Breast epithelium (tissue), 4 donors: Measurements from ENCODE around the gene RMND5A. TPM values are rescaled to one million over a fixed set of nuclear protein-coding genes. Genes with fewer than 3 reads are reported as not detected.

ENCODE experiments used
- DNase-seq, 2 donors: peaks; one replicate each; pipeline ENCODE4 v3.0.0-alpha.2; 2019; ENCODE audit warnings: low spot score in 2 of 2
- H3K27ac ChIP-seq, 2 donors: fragments of 200-600 bp; sonication (generic) in 1 of 2; one replicate each; pipeline ENCODE4 v1.5.1; 2016 to 2019; ENCODE audit warnings: mild to moderate bottlenecking in 1 of 2
- H3K27me3 ChIP-seq, 2 donors: fragments of 200-600 bp; sonication (generic) in 1 of 2; one replicate each; pipeline versions ENCODE4 v1.5.1 to v1.6.0; 2017 to 2019; ENCODE audit warnings: control low read depth in 1 of 2, mild to moderate bottlenecking in 1 of 2
- H3K36me3 ChIP-seq: fragments of 200-600 bp; one replicate; pipeline ENCODE4 v1.5.1; 2019
- H3K4me1 ChIP-seq, 2 donors: fragments of 200-600 bp; sonication (generic); one replicate each; pipeline ENCODE4 v1.5.1; 2016 to 2019; ENCODE audit warnings: control low read depth in 1 of 2
- H3K4me3 ChIP-seq, 3 donors: fragments of 200-600 bp; sonication (generic); 1 replicate in 2 of 3; 2 replicates in 1 of 3; pipeline ENCODE4 v1.5.1; 2016 to 2019; ENCODE audit warnings: mild to moderate bottlenecking in 3 of 3, moderate library complexity in 2 of 3
- H3K9me3 ChIP-seq, 2 donors: fragments of 200-600 bp; sonication (generic) in 1 of 2; one replicate each; pipeline ENCODE4 v1.5.1; 2016 to 2019; ENCODE audit warnings: control low read depth in 1 of 2
- POLR2A ChIP-seq: fragments of 450-650 bp; IDR thresholded peaks from one replicate; pipeline ENCODE4 v1.6.1; 2016; ENCODE audit warnings: antibody characterized with exemption, mild to moderate bottlenecking, moderate library complexity
- POLR2AphosphoS5 ChIP-seq, 3 donors: sonication (generic); formaldehyde crosslinking; IDR thresholded peaks; one replicate each; pipeline ENCODE4 v1.6.1; 2017; ENCODE audit warnings: antibody characterized with exemption in 3 of 3
- intact Hi-C: fragments of 100-400 bp; cut with DNase I; formaldehyde crosslinking; loops from one replicate; pipeline ENCODE4 v1.15.1; 2023; ENCODE audit warnings: low total_unique reads
- total RNA-seq, 3 donors: library from RNA; depleted of rRNA; stranded (reverse); fragments of >200 nt; gene quantifications; one replicate each; pipeline ENCODE4 v1.1.0, GENCODE V29; 2016
- TF ChIP-seq, protein P1 (sequence below), 3 donors: fragments of 450-650 bp; IDR thresholded peaks; one replicate each; pipeline ENCODE4 v1.5.1; 2016 to 2017; ENCODE audit warnings: antibody characterized with exemption in 3 of 3, mild to moderate bottlenecking in 3 of 3, moderate library complexity in 3 of 3

The RMND5A gene
- total RNA-seq, 3 donors from 2014 or later = 41.6 to 61.6 (median 44.3) TPM

DNA sequence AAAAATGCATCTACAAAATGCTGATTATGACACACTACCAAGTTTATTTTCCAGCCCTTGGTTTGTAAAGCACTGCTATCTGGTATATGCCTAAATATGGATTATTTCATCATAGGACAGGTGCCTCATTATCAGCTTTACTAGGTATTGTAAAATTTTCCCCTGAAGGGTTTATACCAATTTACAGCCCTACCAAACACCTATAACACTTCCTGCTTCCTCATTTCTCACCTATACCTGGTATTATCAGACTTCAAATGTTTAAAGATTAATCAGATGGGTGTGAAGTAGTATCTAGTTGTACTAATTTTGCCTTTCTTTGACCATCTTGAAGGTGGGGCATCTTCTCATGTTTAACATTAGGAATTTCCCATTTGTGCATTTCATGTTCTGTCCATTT is 26.8 kb downstream of the RMND5A start:
- DNase-seq = no peak
- Histone ChIP-seq H3K9me3 (peaks cover 0 to 10% of the 10 kb centered on the region in 2 donors), H3K27ac (no peak overlapping the region), H3K4me3 (no peak overlapping the region), H3K36me3 (no peaks in the 10 kb centered on the region), H3K4me1 (no peaks in the 10 kb centered on the region), H3K27me3 (no peaks in the 10 kb centered on the region)
- intact Hi-C loops = no loop called here
- TF ChIP-seq, protein P1, sequence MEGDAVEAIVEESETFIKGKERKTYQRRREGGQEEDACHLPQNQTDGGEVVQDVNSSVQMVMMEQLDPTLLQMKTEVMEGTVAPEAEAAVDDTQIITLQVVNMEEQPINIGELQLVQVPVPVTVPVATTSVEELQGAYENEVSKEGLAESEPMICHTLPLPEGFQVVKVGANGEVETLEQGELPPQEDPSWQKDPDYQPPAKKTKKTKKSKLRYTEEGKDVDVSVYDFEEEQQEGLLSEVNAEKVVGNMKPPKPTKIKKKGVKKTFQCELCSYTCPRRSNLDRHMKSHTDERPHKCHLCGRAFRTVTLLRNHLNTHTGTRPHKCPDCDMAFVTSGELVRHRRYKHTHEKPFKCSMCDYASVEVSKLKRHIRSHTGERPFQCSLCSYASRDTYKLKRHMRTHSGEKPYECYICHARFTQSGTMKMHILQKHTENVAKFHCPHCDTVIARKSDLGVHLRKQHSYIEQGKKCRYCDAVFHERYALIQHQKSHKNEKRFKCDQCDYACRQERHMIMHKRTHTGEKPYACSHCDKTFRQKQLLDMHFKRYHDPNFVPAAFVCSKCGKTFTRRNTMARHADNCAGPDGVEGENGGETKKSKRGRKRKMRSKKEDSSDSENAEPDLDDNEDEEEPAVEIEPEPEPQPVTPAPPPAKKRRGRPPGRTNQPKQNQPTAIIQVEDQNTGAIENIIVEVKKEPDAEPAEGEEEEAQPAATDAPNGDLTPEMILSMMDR (IDR thresholded peaks at IDR 0.05) = no peak
- no peak for TF ChIP-seq POLR2A
- no peak for TF ChIP-seq POLR2AphosphoS5 (IDR thresholded peaks at IDR 0.05)

DNA sequence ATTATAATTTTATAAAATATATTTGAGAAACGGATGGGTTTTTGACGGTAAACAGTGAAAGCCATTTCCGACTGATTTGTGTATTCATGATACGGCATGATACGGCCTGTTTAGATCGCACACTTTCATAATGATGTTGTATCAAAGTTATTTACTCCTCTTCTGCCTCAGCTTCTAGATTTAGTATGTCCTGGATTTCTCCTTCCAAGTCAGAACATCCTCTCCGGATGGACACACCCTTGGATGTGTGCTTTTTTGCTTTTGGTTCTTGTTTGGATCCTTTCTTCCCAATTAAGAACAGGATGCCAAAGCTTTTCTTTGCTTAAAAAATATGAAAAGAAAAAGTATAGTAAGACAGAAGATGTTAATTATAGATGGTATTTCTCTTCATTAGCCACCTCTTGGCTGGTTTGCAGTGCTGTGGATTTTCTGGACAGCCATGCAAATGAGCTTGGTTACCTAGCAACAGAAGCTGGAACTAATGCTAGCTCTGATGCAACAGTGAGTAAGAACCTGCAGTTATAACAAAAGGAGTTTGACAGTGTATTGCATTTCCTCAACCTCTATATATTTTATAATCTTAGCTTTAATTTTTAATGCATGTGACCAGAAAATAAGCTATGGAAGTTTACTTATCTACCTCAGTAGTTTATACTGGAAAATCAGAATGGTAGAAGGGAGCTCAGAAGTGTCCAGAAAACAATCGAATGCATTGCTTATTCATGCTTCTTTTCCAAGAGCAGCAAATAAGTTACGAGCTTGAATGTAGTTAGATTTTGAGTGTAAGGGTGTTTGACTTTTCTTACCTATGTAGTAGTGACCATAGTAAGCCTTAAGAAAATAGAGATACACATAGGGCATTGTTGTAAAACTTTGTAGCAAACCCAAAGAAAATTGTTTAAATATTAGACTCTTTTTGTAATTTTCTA is 27.9 kb downstream of the RMND5A start:
- Histone ChIP-seq H3K9me3 (peaks cover 0 to 10% of the 10 kb centered on the region in 2 donors), H3K27me3 (no peaks in the 10 kb centered on the region), H3K27ac (no peak overlapping the region), H3K4me3 (no peak overlapping the region), H3K4me1 (no peaks in the 10 kb centered on the region), H3K36me3 (no peaks in the 10 kb centered on the region)
- TF ChIP-seq POLR2A (no peak), POLR2AphosphoS5 (IDR thresholded peaks at IDR 0.05) (no peak)
- TF ChIP-seq, protein P1 (IDR thresholded peaks at IDR 0.05) = no peak
- intact Hi-C loops = no loop called here
- no peak for DNase-seq

DNA sequence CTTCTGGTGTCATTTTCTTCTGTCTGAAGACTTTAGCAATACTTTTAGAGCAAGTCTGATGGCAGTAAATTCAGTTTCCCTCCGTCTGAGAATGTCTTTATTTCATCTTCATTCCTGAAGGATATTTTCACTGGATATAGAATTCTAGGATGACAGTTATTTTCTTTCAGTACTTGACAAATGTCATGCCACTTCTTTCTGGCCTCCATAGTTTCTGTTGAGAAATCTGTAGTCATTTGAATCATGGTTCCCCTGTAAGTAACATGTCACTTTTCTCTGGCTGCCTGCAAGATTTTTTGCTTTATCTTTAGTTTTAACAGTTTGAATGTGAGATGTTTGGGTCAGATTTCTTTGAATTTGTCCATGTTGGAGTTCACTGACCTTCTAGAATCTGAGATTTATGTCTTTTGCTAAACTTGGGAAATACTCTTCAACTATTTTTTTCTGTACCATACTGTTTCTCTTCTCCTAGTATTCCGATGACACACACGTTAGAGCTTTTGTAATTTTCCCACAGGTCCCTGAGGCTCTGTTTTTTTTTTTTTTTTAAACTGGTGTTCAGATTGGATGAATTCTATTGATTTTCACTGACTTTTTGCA is 30.2 kb downstream of the RMND5A start:
- peaks cover 0 to 10% of the 10 kb centered on the region in 2 donors for H3K9me3 ChIP-seq
- TF ChIP-seq POLR2A (no peak), POLR2AphosphoS5 (IDR thresholded peaks at IDR 0.05) (no peak)
- TF ChIP-seq, protein P1 (IDR thresholded peaks at IDR 0.05) = no peak
- H3K4me1 ChIP-seq = no peaks in the 10 kb centered on the region
- H3K4me3 ChIP-seq = no peak overlapping the region
- no peak for DNase-seq
- no peak overlapping the region for H3K27ac ChIP-seq
- H3K27me3 ChIP-seq = no peaks in the 10 kb centered on the region
- H3K36me3 ChIP-seq = no peaks in the 10 kb centered on the region
- intact Hi-C loops = no loop called here

DNA sequence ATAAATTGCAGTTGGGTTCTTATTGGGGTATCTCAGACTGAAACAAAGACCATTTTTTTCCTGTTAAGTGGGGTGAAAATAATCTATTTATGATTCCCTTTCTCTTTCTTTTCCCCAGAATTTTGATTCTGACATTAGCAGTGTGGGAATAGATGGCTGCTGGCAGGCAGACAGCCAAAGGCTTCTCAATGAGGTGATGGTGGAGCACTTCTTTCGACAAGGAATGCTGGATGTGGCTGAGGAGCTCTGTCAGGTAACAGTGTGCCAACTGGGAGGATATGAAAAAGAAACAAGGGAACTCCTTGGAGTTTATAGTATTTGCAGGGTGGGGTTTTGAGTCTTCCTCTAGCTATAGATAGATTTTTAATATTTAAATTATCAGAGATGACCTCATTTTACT is 31.7 kb downstream of the RMND5A start:
- TF ChIP-seq, protein P1 (IDR thresholded peaks at IDR 0.05) = no peak
- TF ChIP-seq POLR2AphosphoS5 (IDR thresholded peaks at IDR 0.05) (no peak), POLR2A (no peak)
- intact Hi-C loops = no loop called here
- DNase-seq = no peak
- Histone ChIP-seq H3K36me3 (no peaks in the 10 kb centered on the region), H3K9me3 (peaks cover 0 to 10% of the 10 kb centered on the region in 2 donors), H3K27me3 (no peaks in the 10 kb centered on the region), H3K4me1 (no peaks in the 10 kb centered on the region), H3K4me3 (no peak overlapping the region), H3K27ac (no peak overlapping the region)

DNA sequence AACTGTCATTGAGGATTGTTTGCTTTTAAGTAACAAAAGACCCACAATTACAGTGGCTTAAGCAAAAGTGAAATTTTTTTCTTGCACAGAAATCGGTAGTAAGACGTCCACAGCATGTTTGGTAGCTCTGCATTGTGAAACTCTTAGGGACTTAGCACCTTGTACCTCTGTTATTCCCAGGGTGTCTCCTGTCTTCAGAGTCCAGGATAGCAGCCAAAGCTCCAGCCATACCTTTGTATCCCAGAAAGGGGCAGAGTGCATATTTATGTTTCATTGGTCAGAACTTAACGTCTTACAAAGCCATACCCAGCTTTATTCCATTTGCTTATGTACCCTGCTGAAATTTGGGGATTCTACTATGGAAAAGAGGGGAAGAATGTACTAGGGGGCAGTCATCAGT is 32.8 kb downstream of the RMND5A start:
- Histone ChIP-seq H3K27ac (no peak overlapping the region), H3K27me3 (no peaks in the 10 kb centered on the region), H3K4me3 (no peak overlapping the region), H3K4me1 (no peaks in the 10 kb centered on the region), H3K36me3 (no peaks in the 10 kb centered on the region), H3K9me3 (peaks cover 0 to 10% of the 10 kb centered on the region in 2 donors)
- TF ChIP-seq POLR2A (no peak), POLR2AphosphoS5 (IDR thresholded peaks at IDR 0.05) (no peak)
- TF ChIP-seq, protein P1 (IDR thresholded peaks at IDR 0.05) = no peak
- DNase-seq = no peak
- intact Hi-C loops = no loop called here
